Fibroblast of the aortic adventitia (primary cell): ENCODE data around the gene ZNF329. TPM values are rescaled to one million over a fixed set of nuclear protein-coding genes. Genes with fewer than 3 reads are reported as not detected.

Experiments used
- DNase-seq: peaks from one replicate; pipeline ENCODE4 v3.0.0-alpha.2; 2010; ENCODE audit warnings: low read depth
- H3K4me3 ChIP-seq: 2 replicates; pipeline ENCODE4 v1.5.1; 2011; ENCODE audit warnings: low read depth, mild to moderate bottlenecking, control low read depth, low read length, moderate library complexity
- CTCF ChIP-seq: IDR thresholded peaks from 2 replicates; pipeline ENCODE4 v1.5.1; 2011; ENCODE audit warnings: mild to moderate bottlenecking, low read length, control low read depth, inconsistent platforms; ENCODE audit not compliant: insufficient read depth
- total RNA-seq: library from RNA; depleted of rRNA; stranded (reverse); fragments of >200 nt; gene quantifications from 2 replicates; pipeline ENCODE4 v1.2.3, GENCODE V29; 2012; ENCODE audit warnings: low replicate concordance

ZNF329 gene
- total RNA-seq, 1 donor: 13.6 TPM

DNA sequence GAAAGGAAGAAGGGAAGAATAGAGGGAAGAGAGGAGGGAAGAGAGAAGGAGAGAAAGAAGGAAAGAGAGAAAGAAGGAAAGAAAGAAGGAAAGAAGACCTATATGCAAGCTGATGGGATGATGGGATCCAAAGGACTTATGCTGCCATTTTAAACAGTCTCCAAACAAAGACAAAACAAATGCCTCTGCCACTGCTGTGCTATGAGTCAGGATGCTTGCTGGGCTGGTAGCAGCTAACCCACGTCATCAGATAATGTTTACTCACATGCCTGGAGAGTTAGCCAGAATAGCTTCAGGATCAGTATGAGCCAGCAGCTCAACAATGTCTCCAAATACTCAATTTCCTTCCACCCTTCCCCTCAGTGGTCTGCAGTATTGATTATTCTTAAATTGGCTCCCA is 20.3 kb upstream of the ZNF329 start:
- H3K4me3 ChIP-seq: no peak overlapping the region
- DNase-seq: no peak
- TF ChIP-seq CTCF: no peak

GRCh38 chr19:58166708-58167280 is 16.2 kb upstream of the ZNF329 start:
- no peak for DNase-seq

DNA sequence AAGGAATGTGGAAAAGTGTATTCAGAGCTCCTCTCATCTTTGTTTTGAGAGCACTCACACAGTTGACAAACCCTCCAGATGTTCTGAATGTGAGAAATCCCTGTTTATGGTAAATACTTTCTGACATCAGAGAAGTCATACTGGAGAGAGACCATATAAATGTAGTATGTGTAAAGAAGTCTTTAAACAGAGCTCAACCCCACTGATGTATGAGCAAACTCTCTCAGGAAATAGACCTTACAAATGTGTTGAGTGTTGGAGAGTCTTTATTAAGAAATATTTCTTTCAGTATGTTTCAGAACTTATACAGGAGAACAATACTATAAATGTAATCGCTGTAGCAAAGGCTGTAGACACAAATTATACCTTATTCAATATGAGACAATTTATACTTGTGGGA is 15.7 kb upstream of the ZNF329 start:
- no peak for DNase-seq
- H3K4me3 ChIP-seq: no peak overlapping the region
- no peak for TF ChIP-seq CTCF

More at GRCh38 chr19:58166708-58167280, 16.2 kb upstream of the ZNF329 start:
- no peak overlapping the region for H3K4me3 ChIP-seq
- TF ChIP-seq CTCF: no peak

DNA sequence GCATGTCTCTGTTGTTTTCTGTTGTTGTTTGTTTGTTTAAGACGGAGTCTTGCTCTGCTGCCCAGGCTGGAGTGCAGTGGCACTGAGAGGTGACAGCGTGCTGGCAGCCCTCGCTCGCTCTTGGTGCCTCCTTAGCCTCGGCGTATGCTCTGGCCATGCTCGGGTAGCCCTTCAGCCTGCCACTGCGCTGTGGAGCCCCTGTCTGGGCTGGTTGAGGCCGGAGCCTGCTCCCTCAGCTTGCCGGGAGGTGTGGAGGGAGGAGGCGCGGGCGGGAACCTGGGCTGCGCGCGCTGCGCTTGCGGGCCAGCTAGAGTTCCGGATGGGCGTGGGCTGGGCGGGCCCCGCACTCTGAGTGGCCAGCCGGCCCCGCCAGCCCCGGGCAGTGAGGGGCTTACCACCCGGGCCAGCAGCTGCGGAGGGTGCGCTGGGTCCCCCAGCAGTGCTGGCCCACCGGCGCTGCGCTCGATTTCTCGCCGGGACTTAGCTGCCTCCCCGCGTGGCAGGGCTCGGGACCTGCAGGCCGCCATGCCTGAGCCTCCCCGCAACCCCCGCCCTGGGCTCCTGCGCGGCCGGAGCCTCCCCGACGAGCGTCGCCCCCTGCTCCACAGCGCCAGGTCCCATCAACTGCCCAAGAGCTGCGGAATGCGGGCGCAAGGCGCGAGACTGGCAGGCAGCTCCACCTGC is 6.6 kb upstream of the ZNF329 start:
- TF ChIP-seq CTCF: no peak
- DNase-seq: no peak
- H3K4me3 ChIP-seq: no peak overlapping the region

- peak; percentile 92 for DNase-seq
- TF ChIP-seq CTCF: peak; percentile 95
- H3K4me3 ChIP-seq: peak overlapping the region; percentile 86
Observed at GRCh38 chr19:58154679-58155648, 4.4 kb upstream of the ZNF329 start.

GRCh38 chr19:58154287-58154678 is 3.7 kb upstream of the ZNF329 start:
- TF ChIP-seq CTCF: no peak
- peak overlapping the region; percentile 86 for H3K4me3 ChIP-seq
- peak; percentile 54 for DNase-seq
